HFFc6 (cell line): Measurements from ENCODE around the gene IQGAP2. TPM values are rescaled to one million over a fixed set of nuclear protein-coding genes. Genes with fewer than 3 reads are reported as not detected.

Experiments used
- DNase-seq: peaks from one replicate; pipeline ENCODE4 v3.0.0-alpha.2; 2018
- H3K27ac Mint-ChIP-seq: 2 replicates; pipeline ENCODE4 v1.8.0; 2020; ENCODE audit warnings: mild to moderate bottlenecking, mixed read lengths
- H3K27me3 Mint-ChIP-seq: 2 replicates; pipeline ENCODE4 v1.8.0; 2021; ENCODE audit warnings: mild to moderate bottlenecking, moderate library complexity, mixed read lengths; ENCODE audit not compliant: insufficient read depth
- H3K36me3 Mint-ChIP-seq: 2 replicates; pipeline ENCODE4 v1.8.0; 2021; ENCODE audit warnings: low read depth, mixed read lengths
- H3K4me1 Mint-ChIP-seq: 2 replicates; pipeline ENCODE4 v1.8.0; 2020; ENCODE audit warnings: low read depth, mixed read lengths
- H3K4me3 Mint-ChIP-seq: 2 replicates; pipeline ENCODE4 v1.8.0; 2020; ENCODE audit warnings: mild to moderate bottlenecking, moderate library complexity, mixed read lengths
- H3K9me3 Mint-ChIP-seq: 2 replicates; pipeline ENCODE4 v1.8.0; 2020; ENCODE audit warnings: mild to moderate bottlenecking, mixed read lengths
- total RNA-seq, 6 experiments: library from RNA; stranded (reverse); fragmentation: NEBNext Ultra II Directional; extraction: Animal tissue kit (Norgen Biotek cat#: 25700); gene quantifications; 2 replicates in 1 of 6; 3 replicates in 5 of 6; pipeline ENCODE4 v1.2.3, GENCODE V29; 2021
- TF ChIP-seq, protein P1 (sequence below): fragments of 200-600 bp; sonication (generic); IDR thresholded peaks from 2 replicates; pipeline ENCODE4 v1.5.0; 2021; ENCODE audit warnings: antibody characterized with exemption, mild to moderate bottlenecking

IQGAP2 gene
- total RNA-seq, 6 experiments from 2014 or later: 0.09 to 0.47 (median 0.21) TPM; not detected in 1

- no peak overlapping the region for H3K27ac Mint-ChIP-seq
- H3K27me3 Mint-ChIP-seq: peaks cover 4% of the 10 kb centered on the region
- H3K36me3 Mint-ChIP-seq: peaks cover 37% of the 10 kb centered on the region
- H3K9me3 Mint-ChIP-seq: no peaks in the 10 kb centered on the region
- no peak overlapping the region for H3K4me3 Mint-ChIP-seq
- TF ChIP-seq, protein P1, sequence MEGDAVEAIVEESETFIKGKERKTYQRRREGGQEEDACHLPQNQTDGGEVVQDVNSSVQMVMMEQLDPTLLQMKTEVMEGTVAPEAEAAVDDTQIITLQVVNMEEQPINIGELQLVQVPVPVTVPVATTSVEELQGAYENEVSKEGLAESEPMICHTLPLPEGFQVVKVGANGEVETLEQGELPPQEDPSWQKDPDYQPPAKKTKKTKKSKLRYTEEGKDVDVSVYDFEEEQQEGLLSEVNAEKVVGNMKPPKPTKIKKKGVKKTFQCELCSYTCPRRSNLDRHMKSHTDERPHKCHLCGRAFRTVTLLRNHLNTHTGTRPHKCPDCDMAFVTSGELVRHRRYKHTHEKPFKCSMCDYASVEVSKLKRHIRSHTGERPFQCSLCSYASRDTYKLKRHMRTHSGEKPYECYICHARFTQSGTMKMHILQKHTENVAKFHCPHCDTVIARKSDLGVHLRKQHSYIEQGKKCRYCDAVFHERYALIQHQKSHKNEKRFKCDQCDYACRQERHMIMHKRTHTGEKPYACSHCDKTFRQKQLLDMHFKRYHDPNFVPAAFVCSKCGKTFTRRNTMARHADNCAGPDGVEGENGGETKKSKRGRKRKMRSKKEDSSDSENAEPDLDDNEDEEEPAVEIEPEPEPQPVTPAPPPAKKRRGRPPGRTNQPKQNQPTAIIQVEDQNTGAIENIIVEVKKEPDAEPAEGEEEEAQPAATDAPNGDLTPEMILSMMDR: no peak
- peaks cover 51% of the 10 kb centered on the region for H3K4me1 Mint-ChIP-seq
- DNase-seq: no peak
These were observed 318.0 kb downstream of the IQGAP2 start for GRCh38 chr5:76720988-76721569.

DNA sequence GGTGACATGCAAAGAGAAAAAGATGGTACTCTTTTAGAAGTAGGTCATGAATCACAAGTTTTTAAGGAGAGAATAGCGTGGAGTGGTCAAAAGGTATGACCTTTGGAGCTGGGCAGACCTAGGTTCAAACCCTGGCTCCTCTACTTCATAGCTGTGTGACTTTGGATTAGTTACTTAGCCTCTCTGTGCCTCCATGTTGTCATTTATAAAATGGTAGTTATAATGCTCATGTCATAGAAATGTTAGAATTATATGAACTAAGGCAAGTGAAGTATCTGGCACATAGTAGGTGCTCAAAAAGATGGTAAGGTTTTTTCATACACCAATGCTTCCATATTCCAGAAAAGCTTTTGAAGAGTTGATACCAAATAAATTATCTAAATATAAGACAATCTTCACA is 320.2 kb downstream of the IQGAP2 start:
- H3K9me3 Mint-ChIP-seq: peaks cover 3% of the 10 kb centered on the region
- peaks cover 34% of the 10 kb centered on the region for H3K4me1 Mint-ChIP-seq
- DNase-seq: no peak
- peaks cover 35% of the 10 kb centered on the region for H3K36me3 Mint-ChIP-seq
- TF ChIP-seq, protein P1: no peak
- H3K4me3 Mint-ChIP-seq: no peak overlapping the region
- peaks cover 2% of the 10 kb centered on the region for H3K27me3 Mint-ChIP-seq
- no peak overlapping the region for H3K27ac Mint-ChIP-seq

DNA sequence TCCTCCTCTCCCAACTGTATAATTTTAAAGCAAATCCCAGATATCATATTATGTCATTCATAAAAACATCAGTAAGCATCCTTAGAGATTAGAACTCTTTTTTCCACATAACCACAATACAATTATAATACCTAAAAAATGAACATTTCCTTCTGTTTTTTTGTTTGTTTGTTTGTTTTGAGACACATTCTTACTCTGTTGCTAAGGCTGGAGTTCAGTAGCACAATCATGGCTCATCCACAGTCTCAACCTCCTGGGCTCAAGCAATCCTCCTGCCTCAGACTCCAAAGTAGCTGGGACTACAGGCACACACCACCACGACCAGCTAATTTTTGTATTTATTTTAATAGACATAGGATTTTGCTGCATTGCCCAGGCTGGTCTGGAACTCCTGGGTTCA is 320.8 kb downstream of the IQGAP2 start:
- H3K4me3 Mint-ChIP-seq: no peak overlapping the region
- H3K9me3 Mint-ChIP-seq: peaks cover 6% of the 10 kb centered on the region
- TF ChIP-seq, protein P1: no peak
- peak overlapping the region; percentile 83 for H3K27ac Mint-ChIP-seq
- H3K36me3 Mint-ChIP-seq: peaks cover 33% of the 10 kb centered on the region
- peaks cover 28% of the 10 kb centered on the region for H3K4me1 Mint-ChIP-seq
- peaks cover 2% of the 10 kb centered on the region for H3K27me3 Mint-ChIP-seq
- DNase-seq: no peak

DNA sequence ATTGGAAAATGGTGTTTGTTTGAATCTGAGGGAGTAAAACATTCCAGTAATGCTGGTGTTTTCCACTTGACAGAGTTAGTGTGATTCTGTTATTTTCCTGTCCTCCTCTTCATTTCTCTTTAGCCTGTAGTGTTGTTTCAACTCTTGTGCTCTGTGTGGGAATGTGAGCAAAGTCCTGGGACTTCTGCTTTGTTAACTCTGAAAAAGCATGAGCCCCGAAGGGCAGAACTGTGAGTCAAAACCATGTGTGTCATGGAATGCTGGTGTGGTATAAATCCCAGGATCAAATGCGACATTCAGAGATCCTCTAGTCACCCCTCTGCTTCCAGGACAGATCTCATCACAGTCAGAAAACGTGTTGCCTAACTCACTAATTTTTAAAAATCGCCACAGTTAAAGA is 321.8 kb downstream of the IQGAP2 start:
- H3K27me3 Mint-ChIP-seq: peaks cover 2% of the 10 kb centered on the region
- H3K27ac Mint-ChIP-seq: peak overlapping the region; percentile 81
- peak overlapping the region; percentile 41 for H3K4me3 Mint-ChIP-seq
- TF ChIP-seq, protein P1: no peak
- peaks cover 41% of the 10 kb centered on the region for H3K36me3 Mint-ChIP-seq
- H3K9me3 Mint-ChIP-seq: peaks cover 15% of the 10 kb centered on the region
- peaks cover 25% of the 10 kb centered on the region for H3K4me1 Mint-ChIP-seq
- peak; percentile 83 for DNase-seq

- H3K4me1 Mint-ChIP-seq: peaks cover 19% of the 10 kb centered on the region
- peaks cover 60% of the 10 kb centered on the region for H3K36me3 Mint-ChIP-seq
- peaks cover 25% of the 10 kb centered on the region for H3K9me3 Mint-ChIP-seq
- H3K27ac Mint-ChIP-seq: no peak overlapping the region
- no peak overlapping the region for H3K4me3 Mint-ChIP-seq
- no peak for DNase-seq
- no peaks in the 10 kb centered on the region; the same call in 1 of the 2 replicates for H3K27me3 Mint-ChIP-seq
- TF ChIP-seq, protein P1: no peak
These were observed 325.9 kb downstream of the IQGAP2 start for GRCh38 chr5:76728965-76729364.
